GM21825 (cell line): Measurements from ENCODE around the gene MYO9B.
"Not testable (repeated sequence)": the region's sequence is repeated elsewhere in the genome, so short reads cannot be mapped to it uniquely, and the experiment has no call there.

Source experiments
- ATAC-seq: cut with Tn5 transposase; IDR thresholded peaks from one replicate; pipeline ENCODE4 v1.9.1; 2021; ENCODE audit warnings: mild to moderate bottlenecking, moderate library complexity; ENCODE audit not compliant: unreplicated experiment

The MYO9B gene

DNA sequence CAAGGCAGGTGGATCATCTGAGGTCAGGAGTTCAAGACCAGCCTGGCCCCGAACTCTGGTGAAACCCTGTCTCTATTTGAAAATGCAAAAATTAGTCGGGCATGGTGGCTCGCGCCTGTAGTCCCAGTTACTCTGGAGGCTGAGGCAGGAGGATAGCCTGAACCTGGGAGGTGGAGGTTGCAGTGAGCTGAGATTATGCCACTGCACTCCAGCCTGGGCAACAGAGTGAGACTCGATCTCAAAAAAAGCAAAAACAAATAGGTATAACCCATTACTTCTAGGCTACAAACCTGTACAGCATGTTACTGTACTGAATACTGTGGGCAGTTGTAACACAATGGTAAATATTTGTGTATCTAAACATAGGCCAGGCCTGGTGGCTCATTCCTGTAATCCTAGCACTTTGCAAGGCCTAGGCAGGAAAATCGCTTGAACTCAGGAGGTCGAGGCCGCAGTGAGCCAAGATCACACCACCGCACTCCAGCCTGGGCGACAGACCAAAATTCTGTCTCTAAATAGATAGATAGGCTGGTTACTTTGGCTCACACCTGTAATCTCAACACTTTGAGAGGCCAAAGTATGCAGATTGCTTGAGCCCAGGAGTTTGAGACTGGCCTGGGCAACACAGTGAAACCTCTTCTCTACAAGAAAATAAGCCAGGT lies 63.5 kb downstream of the MYO9B start:
- no peak for ATAC-seq

DNA sequence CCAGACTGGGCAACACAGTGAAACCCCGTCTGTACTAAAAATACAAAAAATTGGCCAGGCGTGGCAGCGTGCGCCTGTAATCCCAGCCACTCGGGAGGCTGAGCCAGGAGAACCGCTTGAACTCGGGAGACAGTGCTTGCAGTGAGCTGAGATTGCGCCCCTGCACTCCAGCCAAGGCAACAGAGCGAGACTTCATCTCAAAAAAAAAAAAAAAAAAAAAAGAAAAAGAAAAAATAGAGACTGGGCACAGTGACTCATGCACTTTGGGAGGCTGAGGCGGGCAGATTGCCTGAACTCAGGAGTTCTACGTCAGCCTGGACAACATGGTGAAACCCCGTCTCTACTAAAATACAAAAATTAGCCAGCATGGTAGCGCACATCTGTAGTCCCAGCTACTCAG lies 69.2 kb downstream of the MYO9B start:
- ATAC-seq, result not testable (repeated sequence)

DNA sequence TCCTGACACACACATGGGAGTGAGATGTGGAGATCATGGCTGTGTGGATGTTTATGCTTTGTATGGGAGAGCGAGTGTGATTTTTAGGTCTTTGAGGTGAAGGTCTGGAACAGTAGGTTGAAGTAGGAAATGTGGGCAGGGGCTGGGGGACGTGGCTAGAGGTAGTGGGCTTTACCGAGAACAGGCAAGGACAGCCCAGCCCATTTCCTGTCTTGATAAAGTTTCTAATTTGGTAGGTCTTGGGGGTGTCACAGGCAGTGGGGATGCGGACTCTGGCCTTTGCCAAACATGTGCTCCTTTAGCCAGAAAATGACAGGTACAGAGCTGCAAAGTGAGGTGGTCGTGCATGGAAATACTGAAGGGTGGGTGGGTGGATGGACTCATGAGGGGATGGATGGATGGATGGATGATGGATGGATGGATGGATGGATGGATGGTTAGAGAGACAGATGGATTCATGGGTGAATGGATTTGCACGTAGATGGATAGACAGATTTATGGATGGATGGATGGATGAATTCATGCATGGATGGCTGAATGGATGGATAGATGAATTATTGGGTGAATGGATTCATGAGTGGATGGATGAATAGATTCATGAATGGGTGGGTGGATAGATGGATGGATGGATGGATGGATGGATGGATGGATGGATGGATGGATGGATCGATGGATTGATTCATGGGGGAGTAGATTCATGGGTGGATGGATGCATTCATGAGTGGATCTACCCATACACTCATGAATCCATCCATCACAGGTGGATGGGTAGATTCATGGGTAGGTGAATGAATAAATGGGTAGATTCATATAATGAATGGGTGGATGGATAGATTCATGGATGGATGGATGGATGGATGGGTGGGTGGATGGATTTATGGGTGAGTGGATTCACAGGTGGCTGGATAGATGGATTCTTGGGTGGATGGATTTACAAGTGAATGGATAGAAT lies 70.2 kb downstream of the MYO9B start:
- ATAC-seq, result no peak

- ATAC-seq, result no peak
Observed at GRCh38 chr19:17148130-17148529, 72.6 kb downstream of the MYO9B start.

DNA sequence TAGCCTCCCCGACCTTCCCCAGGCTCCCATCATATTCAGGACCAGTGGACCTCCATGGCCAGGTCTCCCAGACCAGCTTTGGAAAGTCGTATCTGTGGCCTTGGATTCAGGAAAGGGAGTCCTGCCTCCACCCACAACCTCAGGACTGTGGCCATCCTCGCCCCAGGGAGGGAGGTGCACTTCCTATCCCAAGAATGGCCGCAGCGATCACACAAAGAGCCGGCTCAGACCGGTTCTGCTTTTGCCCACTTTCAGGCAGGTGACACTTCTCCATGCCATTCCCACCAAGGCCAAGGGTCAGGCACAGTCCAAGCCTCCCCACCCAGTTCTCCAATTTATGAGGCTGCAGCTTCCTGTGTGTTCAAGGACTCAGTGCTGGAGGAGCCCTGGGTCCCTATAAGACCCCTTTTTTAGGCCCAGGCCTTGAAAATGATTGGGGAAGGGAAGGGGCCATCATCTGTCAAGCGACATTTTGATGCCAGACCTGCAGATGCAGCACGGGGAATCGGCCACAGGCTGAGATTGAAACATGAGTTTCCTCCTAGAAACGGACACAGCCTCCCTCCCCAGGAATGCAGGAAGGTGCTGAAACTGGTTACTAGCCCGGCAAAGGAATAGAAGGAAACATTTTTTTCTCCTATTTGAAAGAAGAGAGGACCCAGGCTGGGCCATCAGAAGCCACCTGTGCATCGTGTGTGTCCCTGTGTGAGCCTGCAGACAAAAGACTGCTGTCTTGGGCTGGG lies 74.0 kb downstream of the MYO9B start:
- ATAC-seq, result no peak

GRCh38 chr19:17153996-17154395 lies 78.4 kb downstream of the MYO9B start:
- no peak for ATAC-seq

DNA sequence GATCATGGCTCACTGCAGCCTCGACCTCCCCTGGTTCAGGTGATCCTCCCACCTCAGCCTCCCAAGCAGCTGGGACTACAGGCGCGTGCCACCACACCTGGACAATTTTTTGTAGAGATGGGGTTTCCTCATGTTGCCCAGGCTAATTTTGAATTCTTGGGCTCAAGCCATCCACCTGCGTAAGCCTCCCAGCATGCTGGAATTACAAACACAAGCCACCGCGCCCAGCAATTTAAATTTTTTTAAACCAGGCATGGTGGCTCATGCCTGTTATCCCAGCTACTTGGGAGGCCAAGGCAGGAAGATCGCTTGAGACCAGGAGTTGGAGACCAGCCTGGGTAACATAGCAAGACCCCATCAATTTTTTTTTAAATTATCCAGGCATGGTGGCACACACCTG lies 79.7 kb downstream of the MYO9B start:
- ATAC-seq, result no peak

DNA sequence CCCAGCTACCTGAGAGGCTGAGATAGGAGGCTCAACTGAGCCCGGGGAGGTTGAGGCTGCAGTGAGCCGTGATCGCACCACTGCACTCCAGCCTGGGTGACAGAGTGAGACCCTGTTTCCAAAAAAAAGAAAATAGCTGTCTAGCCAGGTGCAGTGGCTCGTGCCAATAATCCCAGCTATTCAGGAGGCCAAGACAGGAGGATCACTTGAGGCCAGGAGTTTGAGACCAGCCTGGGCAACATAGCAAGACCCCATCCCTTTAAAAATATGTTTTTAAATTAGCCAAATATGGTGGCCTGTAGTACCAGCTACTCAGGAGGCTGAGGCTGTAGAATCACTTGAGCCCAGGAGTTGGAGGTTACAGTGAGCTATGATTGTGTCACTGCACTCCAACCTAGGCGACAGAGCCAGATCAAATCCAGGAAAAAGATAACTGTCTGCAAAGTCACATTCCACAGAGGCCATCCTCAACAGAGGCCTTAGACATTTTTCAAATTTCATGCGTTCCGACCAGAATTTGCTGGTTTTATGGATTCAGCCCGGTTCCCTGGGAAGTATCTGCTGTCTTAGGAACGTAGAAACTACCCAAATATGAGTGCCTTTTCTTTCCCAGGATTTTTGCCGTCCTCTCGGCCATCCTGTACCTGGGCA lies 80.8 kb downstream of the MYO9B start:
- no peak for ATAC-seq

GRCh38 chr19:17156947-17157302 lies 81.3 kb downstream of the MYO9B start:
- ATAC-seq, result no peak

DNA sequence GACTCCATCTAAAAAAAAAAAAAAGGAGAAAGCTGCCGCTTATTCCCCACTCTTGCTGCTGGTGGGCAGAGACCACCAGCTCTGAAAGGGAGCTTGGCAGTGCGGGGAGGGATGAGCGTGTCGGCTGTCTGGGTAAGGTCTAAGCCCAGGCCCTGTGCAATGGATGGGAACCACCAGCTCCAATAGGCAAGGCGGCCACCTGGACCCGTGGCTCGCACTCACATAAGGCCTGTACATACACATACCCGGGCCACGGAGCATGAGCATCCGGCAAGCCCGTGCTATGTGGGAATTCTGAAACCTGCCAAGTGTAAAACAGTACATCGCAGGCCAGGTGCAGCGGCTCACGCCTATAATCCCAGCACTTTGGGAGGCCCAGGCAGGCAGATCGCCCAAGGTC lies 83.0 kb downstream of the MYO9B start:
- no peak for ATAC-seq

DNA sequence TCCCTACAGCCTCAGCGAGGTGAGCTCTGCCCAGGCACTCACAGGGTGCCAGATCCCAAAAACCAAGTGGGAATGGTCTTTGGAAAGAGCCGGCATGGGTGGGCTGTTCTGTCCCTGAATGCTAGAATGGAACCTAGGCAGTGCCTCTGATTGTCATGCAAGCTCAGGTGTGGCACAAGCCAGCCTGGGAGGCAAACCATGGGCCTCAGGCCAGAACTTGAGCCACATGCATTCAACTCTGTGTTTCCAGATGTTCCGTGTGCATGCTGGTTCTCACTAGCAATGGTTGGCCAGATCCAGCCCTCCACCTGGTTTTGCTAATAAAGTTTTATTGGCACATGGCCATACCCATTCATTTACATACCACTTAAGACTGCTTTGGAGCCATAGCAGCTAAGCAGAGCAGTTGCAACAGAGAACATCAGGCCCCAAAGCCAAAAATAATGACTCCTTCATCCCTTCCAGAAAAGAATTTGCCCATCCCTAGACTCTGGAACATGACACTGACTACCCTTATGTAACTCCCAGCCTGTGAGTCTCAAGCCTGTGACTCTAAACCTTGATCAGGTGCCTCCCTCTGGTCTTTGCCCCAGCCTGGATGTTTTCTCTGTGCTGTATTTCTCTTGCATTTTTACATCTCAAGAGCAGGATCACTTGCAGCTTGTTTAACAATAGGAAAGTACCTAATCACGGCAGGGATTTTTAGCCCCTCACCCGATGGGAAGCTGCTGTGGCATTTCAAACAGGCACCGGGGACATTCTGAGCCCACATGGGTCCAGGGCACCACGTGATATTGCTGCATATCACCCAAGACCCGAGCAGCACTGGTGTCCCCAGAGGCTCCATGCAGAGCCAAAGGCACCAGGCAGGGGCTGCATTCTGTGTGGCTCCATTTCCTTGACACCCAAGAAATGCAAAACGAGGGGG lies 84.2 kb downstream of the MYO9B start:
- no peak for ATAC-seq

DNA sequence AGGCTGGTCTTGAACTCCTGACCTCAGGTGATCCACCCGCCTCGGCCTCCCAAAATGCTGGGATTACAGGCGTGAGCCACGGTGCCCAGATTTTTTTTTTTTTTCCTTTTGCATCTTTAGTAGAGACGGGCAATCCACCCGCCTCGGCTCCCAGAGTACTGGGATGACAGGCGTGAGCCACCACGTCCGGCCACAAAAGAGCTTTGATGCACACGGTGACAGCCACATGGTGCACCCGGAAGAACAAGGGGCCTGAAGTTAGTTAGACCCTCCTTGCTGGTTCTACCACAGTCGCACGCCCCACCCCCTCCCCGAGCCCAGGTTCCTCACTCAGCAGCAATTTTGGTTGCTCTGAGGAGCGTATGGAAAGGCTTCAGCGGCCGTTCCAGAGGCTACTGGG lies 85.3 kb downstream of the MYO9B start:
- no peak for ATAC-seq

GRCh38 chr19:17162131-17162530 lies 86.6 kb downstream of the MYO9B start:
- not testable (repeated sequence) for ATAC-seq

DNA sequence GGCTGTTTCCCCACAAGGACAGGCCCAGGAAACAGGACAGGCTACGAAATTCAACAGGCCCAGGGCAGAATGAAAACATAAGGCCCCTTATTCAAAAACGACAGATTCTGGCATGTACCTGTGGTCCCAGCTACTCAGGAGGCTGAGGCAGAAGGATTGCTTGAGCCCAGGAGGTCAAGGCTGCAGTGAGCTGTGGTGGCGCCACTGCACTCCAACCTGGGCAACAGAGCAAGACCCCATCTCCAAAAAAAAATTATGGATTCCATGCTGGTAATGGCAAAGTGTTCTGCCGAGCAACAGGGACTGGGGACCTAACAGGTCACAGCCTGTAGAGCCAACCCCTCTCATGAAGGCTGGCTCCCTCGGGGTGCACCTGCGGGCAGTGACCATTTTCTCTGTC lies 87.0 kb downstream of the MYO9B start:
- ATAC-seq, result no peak

GRCh38 chr19:17163652-17164051 lies 88.1 kb downstream of the MYO9B start:
- ATAC-seq, result no peak

GRCh38 chr19:17164639-17165038 lies 89.1 kb downstream of the MYO9B start:
- ATAC-seq, result no peak

DNA sequence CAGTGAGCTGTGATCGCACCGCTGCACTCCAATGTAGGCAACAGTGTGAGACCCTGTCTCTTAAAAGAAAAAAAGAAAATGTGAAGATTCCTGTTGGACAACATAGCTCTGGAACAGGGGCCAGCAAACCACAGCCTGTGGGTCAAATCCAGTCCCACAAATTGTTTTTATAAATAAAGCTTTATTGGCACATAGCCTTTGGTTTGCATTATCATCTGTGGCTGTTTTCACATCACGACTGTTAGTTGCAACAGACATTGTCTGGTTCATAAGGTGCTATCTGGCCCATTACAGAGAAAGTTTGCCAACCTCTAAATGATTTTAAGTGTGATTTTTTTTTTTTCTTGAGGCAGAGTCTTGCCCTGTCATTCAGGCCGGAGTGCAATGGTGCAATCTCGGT lies 90.1 kb downstream of the MYO9B start:
- ATAC-seq, result no peak

DNA sequence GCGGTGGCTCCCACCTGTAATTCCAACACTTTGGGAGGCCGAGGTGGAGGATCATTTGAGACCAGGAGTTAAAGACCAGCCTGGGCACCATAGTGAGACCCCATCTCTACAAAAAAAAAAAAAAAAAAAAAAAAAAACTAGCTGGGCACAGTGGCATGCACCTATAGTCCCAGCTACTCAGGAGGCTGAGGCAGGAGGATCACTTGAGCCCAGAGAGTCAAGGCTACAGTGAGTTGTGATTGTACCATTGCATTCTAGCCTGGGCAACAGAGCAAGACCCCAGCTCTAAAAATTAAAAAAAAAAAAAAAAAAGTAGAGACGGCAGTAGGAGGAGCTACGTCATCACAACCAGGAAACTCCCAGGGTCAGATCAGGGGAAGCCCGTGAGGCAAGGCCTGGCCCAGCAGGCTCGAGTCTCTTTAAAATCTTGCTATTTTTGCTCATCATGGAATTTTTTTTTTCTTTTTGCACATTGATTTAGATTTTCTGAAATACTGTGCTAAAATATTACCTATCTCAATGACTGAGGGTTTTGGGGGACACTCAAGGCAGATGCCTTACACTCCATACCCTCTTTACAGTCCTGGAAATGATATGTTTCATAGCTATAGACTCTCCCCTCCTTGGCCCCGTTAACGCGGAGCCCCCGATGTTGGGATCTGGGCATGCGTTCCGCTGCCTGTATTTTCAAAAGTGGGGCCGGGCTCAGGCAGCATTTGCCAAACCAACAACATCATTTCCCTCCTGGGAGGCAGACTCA lies 95.1 kb downstream of the MYO9B start:
- no peak for ATAC-seq

DNA sequence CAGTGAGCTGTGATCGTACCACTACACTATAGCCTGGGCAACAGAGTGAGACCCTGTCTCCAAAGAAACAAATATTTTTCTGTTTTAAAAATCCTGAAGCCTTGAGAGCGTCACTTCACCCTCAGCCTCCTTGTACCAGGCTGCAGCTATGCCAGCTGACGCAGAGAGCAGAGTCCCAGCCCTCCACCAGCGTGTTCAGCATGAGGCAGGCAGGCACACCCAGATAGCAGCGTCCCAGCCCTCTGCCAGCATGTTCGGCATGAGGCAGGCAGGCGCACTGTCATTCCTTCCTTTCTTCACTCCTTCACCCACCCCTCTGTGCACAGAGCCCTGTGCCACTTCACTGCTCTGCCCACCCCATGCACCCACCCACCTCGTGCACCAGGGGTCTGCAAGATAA lies 96.3 kb downstream of the MYO9B start:
- ATAC-seq, result no peak
